Stimulated activated CD4-positive, alpha-beta T cell treated with anti-CD3 and anti-CD28 coated beads, Interleukin-12 subunit alpha, Interleukin-12 subunit beta, amount 100 ng/mL, for 48 hours (primary cell): ENCODE measurements around the gene IL32.
A peak's percentile ranks its signal among the peaks of the same experiment; 100 is the strongest.

ENCODE experiments used
- DNase-seq, 3 donors: peaks; one replicate each; pipeline ENCODE4 v3.0.0-alpha.2; 2020; ENCODE audit warnings: low read depth in 2 of 3, low spot score in 1 of 3

The IL32 gene

DNA sequence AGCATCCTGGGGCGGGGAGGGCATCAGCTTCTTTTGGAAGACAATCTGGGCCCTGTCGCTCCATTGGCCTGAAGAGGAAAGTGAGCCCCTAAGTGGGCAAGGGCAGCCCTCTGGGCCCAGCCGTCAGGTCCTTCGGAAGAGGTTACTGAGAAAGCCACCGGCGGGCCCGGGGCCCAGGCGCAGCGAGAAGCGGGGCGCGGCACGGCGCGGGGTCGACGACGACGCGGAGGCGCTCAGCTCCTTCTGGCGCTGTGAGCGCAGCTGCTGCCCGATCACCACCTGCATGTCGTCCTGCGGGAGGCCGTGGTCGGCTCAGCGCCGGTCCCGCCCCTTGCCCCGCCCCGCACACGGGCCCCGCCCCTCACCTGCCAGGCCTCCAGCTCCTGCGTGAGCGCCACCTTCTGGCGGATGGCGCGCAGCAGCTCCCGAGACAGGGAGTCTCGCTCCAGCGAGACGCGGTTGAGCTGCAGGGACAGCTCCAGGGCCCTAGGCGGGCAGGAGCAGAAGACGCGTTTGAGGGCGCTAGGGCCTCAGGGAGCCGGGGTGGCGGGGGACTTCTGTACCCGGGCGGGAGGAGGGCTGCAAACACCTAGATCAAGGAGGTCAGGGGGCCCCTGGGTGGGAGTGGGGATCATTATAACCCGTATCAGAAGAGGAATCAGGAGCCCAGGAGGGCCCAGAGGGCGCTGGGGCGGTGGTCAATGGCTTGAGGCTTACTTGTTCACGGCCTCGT, 37.3 kb upstream of the IL32 start:
- DNase-seq = peak; percentile 83 to 88 (median 85)

DNA sequence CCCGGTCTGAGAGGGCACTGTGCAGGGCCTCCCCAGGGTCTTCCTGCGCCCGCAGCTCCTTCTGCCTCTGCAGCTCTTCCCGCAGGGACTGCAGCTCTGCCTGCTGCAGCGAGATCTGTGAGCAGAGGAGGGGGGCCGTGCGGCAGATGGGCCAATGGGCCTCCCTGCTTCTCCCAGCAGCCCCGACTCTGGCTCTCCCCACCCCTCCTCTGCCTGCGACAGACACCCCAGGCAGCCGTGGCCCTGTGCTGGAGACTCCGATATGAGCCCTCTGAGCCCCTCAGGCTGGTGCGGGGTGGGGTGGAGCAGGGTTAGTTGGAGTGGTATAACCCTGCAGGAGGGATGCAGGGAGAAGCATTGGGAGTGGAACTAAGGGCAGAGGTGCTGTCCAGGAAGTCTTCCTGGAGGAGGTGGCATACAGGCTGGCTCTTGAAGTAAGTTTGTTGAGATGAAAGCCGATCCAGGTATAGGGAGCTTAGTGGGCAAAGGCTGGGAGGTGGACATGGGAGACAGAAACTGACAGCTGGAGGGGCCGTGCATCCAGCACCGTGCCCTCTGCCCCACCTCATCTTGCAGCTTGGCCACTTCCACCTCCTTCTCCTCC, 36.6 kb upstream of the IL32 start:
- DNase-seq = no peak

DNA sequence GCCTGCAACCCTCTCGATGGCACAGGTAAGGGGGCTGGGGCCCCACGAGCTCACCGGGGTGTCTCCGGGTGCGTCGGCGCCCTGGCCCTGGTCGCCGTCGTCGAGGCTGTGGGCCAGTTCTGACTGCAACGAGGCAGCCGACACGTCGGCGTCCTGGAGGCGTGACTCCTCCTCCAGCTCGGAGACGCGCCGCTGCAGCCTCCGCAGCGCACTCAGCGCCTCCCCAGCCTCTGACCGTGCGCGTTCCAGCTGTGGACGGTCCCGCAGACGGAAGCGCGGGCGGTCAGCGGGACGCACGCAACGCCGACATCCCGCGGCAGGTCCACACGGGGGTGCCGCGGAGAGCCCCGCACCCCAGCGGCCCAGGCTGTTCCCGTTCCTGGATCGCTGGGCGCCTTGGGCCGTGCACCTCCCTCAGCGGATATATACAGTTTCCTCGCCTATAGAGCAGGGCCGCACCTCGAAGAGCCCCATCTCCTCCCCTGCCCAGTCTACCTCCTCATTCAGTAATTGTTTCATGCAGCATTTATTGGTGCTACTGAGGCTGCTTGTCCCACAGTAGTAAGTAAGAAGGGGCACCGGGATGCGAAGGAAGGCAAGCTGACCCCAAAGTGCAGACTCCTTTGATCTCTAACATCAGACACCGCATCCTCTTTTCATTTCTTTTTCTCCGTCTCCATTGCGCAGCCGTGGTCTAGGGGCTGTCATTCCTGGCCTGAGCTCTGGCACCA, 35.8 kb upstream of the IL32 start:
- DNase-seq = no peak

DNA sequence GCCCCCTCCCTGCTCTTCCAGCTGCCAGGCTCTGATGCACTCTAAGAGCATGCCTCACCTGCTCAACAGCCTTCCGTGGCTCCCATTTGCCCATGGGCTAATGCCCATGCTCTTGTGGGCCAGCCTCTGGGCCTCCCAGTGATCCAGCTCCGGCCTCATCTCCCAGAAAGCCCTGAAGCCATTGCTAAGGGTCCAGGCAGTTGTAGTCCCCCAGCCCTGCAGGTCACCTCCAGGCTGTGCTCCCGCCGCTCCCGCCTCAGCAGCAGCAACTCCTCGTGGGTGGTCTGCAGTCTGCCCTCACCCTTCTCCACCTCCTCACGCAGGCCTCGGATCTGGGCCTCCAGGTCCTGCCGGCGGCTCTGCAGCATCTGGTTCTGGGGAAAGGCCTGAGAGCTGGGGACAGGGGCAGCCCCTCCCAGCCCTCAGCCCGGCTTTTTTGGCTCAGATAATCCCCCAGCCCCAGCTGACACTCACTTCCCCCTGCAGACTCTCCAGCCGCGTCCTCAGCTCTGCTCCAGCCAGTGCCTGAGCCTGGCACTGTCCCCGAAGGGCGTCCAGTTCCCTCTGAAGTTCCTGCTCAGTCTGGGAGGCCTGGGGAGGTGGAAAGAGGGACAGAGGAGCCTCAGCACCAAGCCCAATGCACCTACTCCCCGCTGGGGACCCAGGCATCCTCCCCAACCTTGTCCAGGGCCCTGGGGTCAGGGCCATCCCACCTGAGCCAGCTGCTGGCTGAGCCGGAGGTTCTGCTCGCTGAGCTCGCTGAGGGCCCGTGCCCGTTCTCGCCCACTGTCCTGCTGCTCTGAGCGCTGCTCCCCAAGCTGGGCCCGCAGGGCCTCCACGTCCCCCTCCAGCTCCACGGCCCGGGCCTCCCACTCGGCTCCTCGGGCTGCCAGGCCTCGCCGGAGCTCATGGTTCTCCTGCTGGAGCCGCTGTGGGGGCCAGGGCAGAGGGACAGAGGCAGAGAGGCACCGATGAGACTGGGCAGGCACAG, 34.9 kb upstream of the IL32 start:
- no peak for DNase-seq

DNA sequence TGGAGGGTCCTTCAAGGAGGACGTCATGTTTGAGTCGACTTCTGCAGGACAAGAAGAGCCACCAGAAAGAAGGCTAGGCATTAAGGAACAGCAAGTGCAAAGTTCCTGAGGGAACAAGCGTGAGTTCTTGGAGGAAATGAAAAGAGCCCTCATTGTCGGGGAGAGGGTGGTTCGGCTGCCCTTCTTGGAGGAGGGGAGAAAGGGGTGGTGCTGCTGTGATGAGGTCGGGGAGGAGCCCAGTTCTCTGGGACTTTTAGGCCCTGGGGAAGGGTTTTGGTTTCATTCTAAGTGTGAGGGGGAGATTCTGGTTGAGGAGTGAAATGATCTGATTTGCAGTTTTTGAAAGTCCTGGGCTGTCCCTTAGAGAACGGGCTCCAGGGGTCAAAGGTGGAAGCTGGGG, 32.8 kb upstream of the IL32 start:
- DNase-seq = no peak

DNA sequence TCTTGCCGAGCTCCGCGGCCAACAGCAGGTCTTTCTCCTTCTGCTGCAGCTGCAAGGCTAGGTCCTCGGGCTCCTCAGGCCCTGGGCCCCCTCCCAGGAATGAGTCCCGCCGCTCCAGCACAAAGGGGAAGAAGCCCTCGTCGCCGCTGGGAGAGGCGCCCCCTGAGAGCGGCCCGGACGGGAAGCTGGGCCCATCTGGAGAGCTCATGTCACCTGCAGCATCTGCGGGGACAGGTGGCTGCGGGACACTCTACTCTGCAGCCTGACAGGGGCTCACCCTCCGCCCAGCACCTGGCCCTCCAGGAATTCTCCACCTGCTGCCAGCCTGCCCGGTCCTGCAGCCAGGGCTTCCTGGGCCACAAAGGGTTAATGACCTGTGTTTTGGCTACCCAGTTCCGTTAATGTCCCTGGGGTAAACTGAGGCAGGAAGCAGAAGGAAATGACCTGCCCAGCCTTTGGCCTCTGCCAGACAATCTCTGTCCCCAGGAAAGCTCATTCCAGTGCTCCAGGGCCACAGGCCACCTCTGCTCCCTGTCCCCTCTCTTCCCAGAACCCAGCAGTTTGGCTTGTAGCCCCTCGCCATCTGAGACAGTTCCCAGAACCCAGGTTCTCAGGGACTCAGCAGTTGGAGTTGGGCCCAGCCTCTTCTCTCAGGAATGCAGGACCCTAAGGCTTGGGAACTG, 30.0 kb upstream of the IL32 start:
- DNase-seq = no peak

DNA sequence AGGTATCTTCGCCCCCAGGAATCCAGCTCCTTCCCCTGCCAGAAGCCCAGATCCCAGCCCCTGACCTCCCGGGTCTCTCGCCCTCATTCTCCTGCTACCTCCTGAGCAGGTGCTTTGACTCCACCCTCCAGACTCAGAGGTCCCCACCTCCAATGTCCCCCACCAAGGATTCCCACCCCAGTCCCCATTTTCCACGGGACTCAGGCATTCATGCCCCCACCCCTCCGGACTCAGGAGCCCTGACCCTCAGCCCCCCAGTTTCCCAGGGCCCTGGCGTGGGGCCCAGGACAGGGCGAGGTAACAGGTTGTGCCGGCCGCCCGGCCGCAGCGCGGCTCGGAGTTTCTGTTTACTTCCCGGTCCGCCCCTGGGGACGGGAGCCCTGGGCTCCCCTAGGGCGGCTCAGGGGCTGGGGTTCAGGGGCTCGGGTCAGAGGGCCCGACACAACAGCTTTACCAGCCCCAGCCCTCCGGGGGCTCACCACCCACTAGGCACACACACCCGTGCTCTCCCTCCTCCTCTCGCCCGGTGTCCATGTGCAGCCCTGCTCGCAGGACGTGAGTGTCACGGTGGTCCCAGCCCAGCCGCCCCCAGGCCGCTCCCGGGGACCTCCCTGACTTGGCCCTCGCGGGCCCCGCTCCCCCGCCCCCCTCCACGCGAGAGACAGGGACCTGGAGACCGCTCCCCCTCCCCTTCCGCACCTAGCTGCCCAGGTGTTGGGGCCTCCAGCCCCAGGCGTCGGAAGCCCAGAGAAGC, 29.3 kb upstream of the IL32 start:
- DNase-seq = no peak

DNA sequence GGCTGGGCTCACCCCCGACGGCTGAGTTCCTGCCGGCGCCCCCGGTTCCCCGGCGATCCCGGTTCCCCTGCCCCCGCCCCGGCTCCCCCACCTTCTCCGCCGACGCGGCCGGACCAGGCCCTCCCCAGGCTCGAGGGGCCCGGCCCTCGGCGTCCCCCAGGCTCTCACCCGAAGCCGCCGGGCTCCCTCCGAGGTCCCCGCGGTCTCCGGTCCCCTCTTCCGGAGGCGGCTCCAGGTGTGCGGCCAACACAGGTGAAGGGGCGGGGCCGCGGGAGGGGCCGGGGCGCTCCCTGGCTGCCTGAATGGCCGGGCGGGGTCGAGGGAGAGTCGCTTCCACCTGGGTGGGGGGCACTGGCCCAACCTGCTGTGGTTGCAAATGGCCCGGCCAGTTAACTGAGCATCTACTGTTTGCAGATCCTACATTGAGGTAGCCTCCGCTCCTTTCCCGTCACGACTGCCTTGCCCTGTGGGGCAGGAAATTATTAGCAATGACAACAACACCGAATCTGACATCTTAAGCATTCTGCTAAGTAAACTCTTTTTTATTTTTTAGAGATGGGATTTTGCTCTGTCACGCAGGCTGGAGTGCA, 28.6 kb upstream of the IL32 start, which contains the start of gene BICDL2:
Gene BICDL2 (minus strand): TSS at position 219 of the 590 bp plus-strand sequence. CDS start 1,448 bp downstream, outside the sequence.
- no peak for DNase-seq

DNA sequence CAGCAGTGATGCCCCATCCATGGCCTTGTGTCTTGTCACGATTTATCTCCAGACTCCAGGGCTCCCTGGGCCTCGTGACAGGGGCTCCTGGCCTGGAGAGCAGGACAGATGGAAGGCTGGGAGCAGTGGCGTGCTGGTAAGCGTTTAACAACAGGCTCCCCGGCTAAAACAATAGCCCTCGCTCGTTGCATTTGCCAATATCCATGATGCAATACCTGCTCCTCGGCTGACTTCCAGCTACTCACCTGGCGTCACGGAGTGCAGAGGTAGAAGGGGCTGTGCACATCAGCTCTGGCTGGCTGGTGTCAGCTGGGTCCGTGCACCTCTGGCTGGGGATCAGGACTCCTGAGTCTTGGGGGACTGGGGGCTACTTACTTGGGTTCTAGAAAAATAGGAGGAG, 27.2 kb upstream of the IL32 start:
- no peak for DNase-seq

DNA sequence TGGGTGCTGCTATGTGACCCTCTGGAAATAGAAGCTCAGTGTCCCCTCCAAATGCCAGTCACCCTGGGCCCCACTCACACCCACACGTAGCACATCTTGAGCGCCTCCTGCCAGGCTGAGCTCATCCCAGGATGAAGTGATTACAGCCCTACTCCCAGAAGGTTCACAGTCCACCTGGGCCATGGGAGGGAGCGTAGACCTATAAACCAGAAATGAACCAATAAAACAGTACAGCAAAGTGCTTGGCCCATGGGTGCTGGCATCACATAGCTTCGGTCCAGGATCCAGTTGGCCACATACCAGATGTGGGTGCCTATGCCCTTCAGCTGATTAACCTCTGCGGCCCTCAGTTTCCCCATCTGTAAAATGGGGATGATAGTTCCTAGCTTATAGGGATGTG, 26.5 kb upstream of the IL32 start:
- DNase-seq = no peak

DNA sequence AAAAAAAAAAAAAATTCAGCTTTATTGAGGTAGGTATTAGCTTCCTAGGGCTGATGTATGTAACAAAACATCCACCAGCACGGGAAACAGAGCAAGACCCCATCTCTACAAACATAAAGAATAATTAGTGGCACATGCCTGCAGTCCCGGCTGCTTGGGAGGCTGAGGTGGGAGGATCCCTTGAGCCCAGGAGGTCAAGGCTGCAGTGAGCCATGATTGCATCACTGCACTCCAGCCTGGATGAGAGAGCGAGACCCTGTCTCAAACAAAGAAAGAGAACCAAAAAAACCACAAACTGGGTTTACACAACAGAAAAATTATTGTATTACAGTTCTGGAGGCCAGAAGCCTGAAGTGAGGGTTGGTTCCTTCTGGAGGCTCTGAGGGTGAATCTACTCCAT, 23.1 kb upstream of the IL32 start:
- DNase-seq = no peak

DNA sequence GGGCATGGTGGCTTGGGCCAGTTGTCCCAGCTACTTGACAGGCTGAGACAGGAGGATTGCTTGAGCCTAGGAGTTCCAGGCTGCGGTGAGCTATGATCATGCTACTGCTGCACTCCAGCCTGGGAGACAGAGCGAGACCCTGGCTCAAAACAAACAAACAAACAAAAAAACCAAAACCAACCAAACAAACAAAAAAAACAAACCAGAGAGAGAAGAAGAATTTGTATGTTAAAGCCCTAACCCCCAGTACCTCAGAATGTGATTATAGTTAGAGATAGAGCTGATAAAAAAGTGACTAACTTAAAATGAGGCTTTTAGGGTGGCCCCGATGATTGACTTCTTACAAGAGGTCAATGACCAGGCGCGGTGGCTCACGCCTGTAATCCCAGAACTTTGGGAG, 20.7 kb upstream of the IL32 start:
- no peak for DNase-seq

DNA sequence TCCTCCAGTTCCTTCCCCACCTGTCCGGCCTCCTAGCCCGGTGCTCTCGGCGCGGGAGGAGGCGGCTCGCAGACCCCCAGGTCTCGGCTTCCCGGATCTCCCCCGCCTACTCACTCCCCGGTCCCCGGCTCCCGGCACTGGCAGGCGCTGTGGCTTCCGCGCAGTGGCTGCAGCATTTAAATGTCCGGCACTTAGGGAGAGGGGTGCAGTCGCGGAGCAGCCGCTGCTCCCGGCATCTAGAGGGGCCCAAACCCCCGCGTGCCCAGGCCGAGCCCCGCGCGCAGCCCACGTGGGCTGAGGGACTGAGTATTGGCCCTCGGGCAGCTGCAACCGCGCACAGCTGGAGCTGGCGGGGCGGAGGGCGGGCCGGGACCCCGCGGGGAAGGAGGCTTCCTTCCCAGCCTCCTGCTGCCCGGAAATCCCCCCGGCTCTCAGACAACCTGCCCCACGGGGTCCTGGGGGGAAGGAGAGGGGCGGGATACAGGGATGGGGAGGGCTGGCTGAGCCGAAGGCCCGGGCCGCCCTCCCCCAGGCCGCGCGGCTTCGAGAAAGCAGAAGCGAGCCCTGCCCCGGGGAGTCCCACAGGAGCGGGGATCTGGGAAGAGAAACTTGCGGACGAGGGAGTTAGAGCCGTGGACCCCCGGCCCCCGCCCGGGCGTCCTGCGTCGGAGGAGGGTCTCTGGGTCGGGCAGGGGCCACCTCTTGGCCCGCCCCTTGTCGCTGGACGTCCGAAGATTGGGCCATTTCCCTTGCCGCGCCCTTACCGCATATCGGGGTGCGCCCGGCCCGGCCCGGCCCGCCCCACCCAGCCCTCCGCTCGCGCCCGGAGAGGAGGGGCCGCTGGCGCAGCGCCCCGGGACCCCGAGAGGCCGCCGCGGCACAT, 19.4 kb upstream of the IL32 start, which contains the start of gene MMP25:
Gene MMP25 (plus strand): TSS at position 804 of the 883 bp plus-strand sequence. CDS start 357 bp downstream, outside the sequence.
- DNase-seq = no peak

DNA sequence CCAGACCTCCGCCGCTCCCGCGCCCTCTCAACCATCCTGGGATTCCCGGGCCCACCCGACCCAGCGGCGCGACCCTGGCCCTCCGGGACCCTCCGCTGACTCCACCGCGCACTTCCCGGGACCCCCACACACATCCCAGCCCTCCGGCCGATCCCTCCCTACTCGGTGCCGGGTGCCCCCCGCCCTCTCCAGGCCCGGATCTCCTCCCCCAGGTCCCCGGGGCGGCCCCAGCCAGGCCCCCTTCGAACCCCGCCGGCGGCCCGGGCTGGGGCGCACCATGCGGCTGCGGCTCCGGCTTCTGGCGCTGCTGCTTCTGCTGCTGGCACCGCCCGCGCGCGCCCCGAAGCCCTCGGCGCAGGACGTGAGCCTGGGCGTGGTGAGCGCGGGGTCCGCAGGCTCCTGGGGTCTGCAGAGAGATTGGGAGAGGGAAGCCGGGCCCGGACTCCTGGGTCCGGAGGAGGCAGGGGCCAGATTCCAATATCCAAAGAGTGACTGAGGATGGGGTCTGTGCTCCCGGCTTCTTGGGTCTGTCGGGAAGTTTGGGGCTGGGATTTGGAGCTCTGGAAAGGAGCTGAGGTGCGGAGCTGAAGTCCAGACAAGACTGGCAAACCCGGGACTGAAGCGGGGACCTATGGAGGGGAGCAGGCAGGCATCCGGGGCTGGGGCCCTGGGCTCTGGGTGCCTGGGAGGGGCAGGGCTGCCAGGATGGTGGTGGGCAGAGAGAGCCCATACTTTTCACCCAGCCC, 18.6 kb upstream of the IL32 start:
- DNase-seq = no peak

DNA sequence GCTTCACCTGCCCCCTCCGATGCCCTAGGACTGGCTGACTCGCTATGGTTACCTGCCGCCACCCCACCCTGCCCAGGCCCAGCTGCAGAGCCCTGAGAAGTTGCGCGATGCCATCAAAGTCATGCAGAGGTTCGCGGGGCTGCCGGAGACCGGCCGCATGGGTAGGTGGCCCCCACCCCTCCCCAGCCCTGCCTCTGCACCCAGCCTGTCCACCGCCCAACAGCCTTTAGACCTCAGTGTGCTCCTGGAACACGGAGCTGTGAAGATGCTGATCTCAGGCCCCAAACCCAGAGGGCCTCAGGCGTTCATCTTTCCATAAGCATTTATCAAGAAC, 18.1 kb upstream of the IL32 start:
- no peak for DNase-seq

DNA sequence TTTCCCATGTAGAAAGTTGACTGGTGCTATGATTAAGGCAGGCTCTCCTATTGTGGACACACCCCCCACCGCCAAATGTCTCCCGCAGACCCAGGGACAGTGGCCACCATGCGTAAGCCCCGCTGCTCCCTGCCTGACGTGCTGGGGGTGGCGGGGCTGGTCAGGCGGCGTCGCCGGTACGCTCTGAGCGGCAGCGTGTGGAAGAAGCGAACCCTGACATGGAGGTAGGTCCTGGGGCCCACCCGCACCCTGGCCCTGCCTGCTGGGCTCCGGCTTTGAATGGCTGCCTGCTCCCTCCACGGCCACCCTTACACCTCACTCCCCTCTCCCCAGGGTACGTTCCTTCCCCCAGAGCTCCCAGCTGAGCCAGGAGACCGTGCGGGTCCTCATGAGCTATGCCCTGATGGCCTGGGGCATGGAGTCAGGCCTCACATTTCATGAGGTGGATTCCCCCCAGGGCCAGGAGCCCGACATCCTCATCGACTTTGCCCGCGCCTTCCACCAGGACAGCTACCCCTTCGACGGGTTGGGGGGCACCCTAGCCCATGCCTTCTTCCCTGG, 15.4 kb upstream of the IL32 start:
- no peak for DNase-seq

DNA sequence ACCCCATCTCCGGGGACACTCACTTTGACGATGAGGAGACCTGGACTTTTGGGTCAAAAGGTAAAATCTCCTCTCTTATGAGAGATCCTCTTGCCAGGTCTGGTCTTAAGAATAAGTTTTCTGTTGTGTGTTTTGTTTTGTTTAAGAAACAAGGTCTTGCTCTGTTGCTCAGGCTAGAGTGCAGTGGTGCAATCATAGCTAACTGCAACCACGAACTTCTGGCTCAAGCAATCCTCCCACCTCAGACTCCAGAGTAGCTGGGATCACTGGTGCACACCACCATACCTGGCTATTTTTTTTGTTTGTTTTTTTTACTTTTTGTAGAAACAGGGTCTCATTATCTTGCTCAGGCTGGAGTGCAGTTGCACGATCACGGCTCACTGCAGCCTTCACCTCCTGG, 15.0 kb upstream of the IL32 start:
- DNase-seq = no peak
